ENCODE measurements around the gene FBXL5.

- no peak for TF ChIP-seq CTCF (IDR thresholded peaks at IDR 0.05; ENCODE audit: low read depth, low read length)
- no peak for TF ChIP-seq MYC (IDR thresholded peaks at IDR 0.05; ENCODE audit: low read depth, low read length)
These were observed 27.3 kb upstream of the FBXL5 start for GRCh38 chr4:15682242-15683142.
